ENCODE results near the gene PRAME.

Gene PRAME

DNA sequence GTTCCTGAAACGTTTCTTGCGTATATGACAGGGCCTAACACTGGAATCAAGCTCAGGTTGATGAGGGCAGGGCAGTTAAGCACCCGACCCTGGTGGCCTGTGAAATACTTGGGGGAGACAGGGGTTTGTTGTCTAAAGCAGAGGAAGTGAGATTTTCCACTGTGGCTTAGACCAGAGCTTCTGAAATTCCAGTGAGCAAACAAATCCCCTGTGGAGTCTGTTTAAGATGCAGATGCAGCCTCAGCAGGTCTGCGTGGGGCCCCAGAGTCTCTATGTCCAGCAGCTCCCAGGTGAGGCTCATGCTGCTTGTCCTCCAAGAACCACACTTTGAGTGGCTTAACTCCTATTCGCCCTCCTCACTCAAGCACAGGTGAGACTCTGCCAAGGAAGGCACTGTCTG lies 39.1 kb upstream of the PRAME start:
- H3K4me3 ChIP-seq (replicated peaks; ENCODE audit: low read depth, low read length) = no peak overlapping the region
- TF ChIP-seq, protein P1, sequence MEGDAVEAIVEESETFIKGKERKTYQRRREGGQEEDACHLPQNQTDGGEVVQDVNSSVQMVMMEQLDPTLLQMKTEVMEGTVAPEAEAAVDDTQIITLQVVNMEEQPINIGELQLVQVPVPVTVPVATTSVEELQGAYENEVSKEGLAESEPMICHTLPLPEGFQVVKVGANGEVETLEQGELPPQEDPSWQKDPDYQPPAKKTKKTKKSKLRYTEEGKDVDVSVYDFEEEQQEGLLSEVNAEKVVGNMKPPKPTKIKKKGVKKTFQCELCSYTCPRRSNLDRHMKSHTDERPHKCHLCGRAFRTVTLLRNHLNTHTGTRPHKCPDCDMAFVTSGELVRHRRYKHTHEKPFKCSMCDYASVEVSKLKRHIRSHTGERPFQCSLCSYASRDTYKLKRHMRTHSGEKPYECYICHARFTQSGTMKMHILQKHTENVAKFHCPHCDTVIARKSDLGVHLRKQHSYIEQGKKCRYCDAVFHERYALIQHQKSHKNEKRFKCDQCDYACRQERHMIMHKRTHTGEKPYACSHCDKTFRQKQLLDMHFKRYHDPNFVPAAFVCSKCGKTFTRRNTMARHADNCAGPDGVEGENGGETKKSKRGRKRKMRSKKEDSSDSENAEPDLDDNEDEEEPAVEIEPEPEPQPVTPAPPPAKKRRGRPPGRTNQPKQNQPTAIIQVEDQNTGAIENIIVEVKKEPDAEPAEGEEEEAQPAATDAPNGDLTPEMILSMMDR (IDR thresholded peaks at IDR 0.05; ENCODE audit: low read depth, low read length, missing control alignments) = no peak
- DNase-seq (ENCODE audit: extremely low read depth, low read depth) = no peak

DNA sequence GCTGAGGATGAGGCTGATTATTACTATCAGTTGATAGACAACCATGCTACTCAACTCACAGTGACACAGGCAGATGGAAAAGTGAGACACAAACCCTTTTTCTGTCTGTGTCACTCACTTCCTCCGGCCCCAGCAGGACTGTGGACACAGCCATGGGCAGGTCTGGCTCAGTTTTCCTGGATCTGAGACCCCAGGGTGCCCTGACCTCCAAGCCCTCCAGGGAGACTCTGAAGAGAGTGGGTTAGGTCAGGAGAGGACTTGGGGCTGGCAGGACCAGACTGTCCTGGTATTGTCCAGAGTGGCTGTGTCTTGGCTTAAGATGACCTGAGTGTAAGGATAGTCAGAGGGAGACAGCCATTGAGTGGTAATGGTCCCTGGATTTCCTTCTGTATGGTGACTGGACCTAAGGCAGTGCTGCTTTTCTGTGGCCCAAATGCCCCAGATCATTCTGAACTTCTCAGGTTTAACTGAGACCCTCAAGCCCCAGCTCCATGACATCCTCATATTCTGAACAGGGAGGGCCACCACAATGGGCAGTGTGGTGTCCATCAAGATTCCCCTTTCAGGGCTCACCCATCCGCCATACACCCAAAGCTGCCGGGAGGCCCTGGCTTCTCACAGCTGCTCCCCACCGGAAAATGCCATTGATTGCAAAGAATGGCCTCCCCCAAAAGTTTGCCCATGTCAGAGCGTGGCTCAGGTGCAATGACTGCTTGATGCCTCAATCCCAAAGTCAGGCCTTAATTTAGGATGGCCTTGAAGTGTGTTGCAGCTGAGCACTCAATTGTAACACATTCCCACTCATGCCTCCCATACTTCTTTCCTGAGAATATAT lies 36.2 kb upstream of the PRAME start:
- H3K4me3 ChIP-seq (replicated peaks; ENCODE audit: low read depth, low read length) = no peak overlapping the region
- DNase-seq (ENCODE audit: extremely low read depth, low read depth) = no peak
- TF ChIP-seq, protein P1 (IDR thresholded peaks at IDR 0.05; ENCODE audit: low read depth, low read length, missing control alignments) = no peak

DNA sequence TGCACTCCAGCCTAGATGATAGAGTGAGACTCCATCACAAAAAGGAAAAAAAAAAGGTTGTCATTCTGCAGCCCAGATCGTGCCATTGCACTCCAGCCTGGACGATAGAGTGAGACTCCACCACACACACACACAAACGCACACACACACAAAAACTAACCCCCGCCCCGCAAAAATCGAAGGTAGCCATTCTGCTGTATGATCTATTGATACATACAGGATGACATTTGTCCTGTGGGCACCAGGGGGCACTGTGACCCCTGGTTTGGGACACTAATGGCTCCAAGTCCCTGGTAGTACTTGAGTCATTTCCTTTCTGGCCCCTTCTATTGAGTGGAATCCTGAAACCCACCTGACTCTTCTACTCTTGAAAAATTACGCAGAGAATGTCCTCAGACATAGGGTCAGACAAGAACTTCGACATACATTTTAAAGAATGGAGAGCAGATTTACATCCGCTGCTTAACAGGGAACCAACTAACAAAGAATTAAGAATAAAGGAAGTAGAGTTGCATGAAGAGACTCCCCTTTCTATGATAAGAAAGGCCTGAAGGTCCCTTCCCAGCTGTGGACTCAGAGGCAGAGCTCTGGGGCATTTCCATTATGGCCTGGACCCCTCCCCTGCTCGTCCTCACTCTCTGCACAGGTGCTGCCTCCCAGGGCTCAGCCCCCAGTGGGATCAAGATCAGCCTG lies 35.0 kb upstream of the PRAME start:
- TF ChIP-seq, protein P1 (IDR thresholded peaks at IDR 0.05; ENCODE audit: low read depth, low read length, missing control alignments) = peak; percentile 85
- DNase-seq (ENCODE audit: extremely low read depth, low read depth) = no peak
- H3K4me3 ChIP-seq (replicated peaks; ENCODE audit: low read depth, low read length) = no peak overlapping the region

DNA sequence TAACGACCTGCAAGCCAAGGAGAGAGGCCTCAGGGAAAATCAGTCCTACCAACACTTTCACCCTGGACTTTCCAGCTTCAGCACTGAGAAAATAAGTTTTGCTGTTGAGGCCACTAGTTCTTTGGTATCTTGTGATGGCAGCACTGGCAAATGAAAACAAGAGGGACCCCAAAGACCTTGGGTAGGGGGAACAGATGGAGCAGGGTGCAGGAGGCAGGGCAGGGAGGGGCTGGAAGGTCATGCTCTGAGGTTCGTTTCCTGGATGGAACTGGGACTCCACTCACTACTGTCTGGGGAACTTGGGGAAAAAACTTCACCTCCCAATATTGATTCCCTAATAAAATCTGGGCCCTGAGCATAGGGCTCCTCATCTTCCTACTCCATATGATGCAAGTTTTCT lies 34.2 kb upstream of the PRAME start:
- TF ChIP-seq, protein P1 (IDR thresholded peaks at IDR 0.05; ENCODE audit: low read depth, low read length, missing control alignments) = no peak
- DNase-seq (ENCODE audit: extremely low read depth, low read depth) = no peak
- no peak overlapping the region for H3K4me3 ChIP-seq (replicated peaks; ENCODE audit: low read depth, low read length)

DNA sequence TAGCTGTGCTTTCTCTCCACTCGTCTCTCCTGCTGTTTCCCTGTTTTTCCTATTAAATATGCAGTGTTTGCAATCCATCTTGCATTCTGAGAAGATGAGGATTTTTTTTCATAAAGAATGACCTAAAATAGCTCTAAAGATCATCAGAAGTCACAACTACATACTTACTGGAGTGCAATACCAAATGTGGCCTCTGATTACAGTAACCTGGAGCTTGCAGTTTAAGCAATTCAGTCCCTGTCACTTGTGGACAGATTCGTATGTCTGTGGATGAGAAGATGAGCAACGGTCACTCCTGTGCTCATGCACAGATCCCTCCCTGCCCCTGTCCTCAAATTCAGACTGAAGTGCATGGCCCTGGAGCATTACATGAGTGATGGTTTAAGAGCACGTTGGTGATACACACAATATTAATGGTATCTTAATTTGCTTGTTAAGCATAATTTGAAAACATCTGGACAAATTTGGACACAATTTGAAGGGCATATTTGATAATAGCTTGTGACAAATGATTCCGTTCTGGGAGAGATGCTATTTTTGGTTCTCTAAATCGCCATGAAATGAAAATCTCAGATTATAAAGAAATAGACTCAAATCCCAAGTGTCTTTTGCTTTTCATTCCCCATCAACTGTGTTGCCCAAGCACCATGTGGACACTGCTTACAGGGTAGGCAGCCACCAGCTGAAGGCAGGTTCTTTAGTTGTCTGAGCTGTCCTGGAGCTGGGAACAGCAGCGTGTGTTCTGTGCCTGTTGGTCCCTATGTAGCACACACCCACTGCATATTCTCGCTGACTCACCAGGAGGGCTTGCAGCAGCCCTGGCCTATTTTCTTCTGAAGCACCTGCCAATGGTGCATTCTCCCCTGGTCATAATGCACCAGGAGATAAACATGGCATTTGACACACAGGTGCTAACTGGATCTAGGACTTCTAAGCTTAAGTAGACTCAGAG lies 32.6 kb upstream of the PRAME start:
- H3K4me3 ChIP-seq (replicated peaks; ENCODE audit: low read depth, low read length) = no peak overlapping the region
- TF ChIP-seq, protein P1 (IDR thresholded peaks at IDR 0.05; ENCODE audit: low read depth, low read length, missing control alignments) = no peak
- no peak for DNase-seq (ENCODE audit: extremely low read depth, low read depth)

DNA sequence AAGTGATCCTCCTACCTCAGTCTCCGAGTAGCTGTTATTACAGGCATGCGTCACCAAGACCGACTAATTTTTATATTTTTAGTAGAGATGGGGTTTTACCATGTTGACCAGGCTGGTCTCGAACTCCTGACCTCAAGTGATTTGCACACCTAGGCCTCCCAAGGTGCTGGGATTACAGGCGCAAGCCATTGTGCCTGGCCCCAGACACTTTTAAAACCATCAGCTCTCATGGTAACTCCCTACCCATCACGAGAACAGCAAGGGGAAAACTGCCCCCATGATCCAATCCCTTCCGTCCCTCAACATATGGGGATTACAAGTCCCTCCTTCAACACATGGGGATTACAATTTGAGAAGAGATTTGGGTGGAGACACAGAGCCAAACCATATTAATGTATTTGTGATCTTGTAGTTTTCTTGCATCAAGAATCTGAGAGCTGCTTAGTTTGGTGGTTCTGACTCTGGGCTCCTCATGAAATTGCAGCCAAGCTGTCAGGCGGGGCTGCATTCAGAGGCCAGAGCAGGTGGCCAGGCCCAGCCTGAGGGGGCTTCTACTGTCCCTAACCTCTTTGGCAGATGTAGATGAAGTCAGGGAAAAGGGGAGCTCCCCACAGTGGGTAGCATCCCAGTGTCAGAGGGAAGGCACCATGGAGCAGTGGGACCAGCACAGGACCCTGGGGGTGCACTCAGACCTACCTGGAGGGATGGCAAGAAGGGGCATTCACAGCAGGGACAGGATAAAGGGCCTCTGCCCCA lies 31.2 kb upstream of the PRAME start:
- TF ChIP-seq, protein P1 (IDR thresholded peaks at IDR 0.05; ENCODE audit: low read depth, low read length, missing control alignments) = no peak
- no peak overlapping the region for H3K4me3 ChIP-seq (replicated peaks; ENCODE audit: low read depth, low read length)
- no peak for DNase-seq (ENCODE audit: extremely low read depth, low read depth)

Data from HFF-Myc (cell line).